ENCODE results near the gene ARL2BP.

ARL2BP gene

DNA sequence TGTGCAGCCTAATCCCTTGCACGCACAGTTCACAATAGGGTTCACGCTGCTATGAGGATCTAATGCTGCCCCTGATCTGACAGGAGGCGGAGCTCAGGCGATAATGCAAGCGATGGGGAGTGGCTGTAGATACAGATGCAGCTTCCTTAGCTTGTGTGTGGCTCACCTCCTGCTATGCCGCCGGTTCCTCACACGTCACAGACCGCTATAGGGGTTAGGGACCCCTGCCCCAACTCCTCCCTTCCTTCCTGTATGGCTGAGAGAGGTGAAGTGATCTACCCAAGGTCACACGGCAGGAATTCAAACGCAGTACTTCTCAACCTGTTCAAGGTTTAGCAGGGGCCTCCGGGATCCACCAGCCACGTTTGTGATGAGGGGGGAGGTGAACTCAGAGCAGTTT, 52.8 kb downstream of the ARL2BP start:
- no peak for TF ChIP-seq Cebpa-rat (IDR thresholded peaks at IDR 0.05)
- H3K27me3 ChIP-seq = no peaks in the 10 kb centered on the region
- H4K20me1 ChIP-seq = no peaks in the 10 kb centered on the region
- no peak overlapping the region for H3K9ac ChIP-seq
- peaks cover 0 to 3% (median 0%) of the 10 kb centered on the region in 11 experiments; a peak in 1 of 22 replicates for H3K9me3 ChIP-seq (replicated peaks in 1 of 11)
- peaks cover 9 to 18% (median 14%) of the 10 kb centered on the region in 10 experiments; a peak in 19 of 20 replicates for H3K4me1 ChIP-seq
- H3K4me3 ChIP-seq = no peak overlapping the region
- H3K4me2 ChIP-seq = no peak overlapping the region
- no peak overlapping the region for H3K27ac ChIP-seq
- no peaks in the 10 kb centered on the region for H3K36me3 ChIP-seq

DNA sequence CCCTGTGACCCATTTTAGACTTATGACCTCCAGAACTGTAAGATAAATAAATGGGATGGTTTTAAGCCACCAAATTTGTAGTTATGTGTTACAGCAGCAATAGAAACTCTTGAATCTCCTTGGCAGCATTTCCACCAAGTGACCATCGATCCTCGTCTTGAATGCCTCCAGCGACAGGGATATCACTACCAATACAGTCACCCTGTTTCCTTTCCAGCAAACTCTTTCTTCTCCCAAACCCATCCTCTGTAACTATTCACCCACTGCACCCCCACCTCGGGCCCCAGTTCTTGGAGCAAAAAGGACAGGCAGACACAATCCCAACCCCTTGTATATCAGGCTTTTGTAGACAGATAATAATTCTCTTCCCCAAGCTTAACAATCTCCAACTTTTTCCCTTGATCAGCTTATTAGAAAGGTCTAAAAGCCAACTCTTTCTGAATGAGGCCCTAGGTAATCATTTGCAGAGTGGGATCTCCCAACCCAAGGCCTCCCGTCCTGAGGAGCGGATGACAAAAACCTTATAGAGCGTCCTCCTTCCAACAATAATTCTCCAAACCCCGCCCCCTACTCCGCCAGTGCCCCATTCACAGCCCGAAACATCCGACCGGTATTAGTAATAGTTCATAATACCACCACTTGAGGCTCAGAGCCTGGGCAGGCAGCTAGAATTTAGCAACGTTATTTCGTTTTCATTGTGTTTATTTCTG, 54.1 kb downstream of the ARL2BP start:
- peak overlapping the region; percentile 66 to 91 (median 73) for H3K4me2 ChIP-seq
- peaks cover 0 to 3% (median 0%) of the 10 kb centered on the region in 11 experiments; a peak in 1 of 22 replicates for H3K9me3 ChIP-seq (replicated peaks in 1 of 11)
- H3K36me3 ChIP-seq = no peaks in the 10 kb centered on the region
- no peaks in the 10 kb centered on the region for H3K27me3 ChIP-seq
- peak overlapping the region; percentile 68 to 82 (median 79) for H3K9ac ChIP-seq
- peaks cover 13 to 24% (median 20%) of the 10 kb centered on the region in 10 experiments for H3K4me1 ChIP-seq
- no peak for TF ChIP-seq Cebpa-rat (IDR thresholded peaks at IDR 0.05)
- no peaks in the 10 kb centered on the region for H4K20me1 ChIP-seq
- H3K27ac ChIP-seq = peak overlapping the region; percentile 68 to 86 (median 78); a peak in 21 of 22 replicates
- peak overlapping the region; percentile 51 to 70 (median 62) for H3K4me3 ChIP-seq

DNA sequence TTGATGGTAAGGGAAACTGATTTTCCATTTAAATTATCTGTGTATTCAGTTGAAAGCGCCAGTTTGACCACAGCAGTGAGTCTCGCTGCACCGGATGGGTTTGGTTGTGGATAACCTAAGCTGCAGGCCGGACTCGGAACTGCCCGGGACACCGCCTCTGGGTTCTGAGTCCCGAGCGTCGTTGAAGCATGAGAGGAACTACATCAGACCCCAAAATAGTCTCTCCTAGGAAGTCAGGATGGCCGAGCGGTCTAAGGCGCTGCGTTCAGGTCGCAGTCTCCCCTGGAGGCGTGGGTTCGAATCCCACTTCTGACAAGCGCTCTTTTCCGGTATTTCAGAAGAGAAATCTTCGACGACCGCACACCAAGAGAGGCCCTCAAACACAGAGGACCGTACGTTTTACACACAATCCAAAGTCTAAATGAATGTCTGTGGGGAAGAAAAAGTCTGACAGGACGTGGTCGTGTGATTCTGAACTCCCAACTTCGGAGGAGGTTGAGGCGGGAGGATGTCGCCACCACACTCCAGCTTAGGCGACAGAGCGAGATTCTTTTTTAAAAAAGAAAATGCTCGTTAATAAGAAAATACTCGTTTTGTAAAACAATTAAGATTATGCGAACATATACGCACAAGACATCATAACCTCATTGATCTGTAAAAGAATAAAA, 54.8 kb downstream of the ARL2BP start:
- Histone ChIP-seq H3K27ac (peak overlapping the region; percentile 68 to 86 (median 78)), H4K20me1 (no peaks in the 10 kb centered on the region)
- TF ChIP-seq Cebpa-rat (IDR thresholded peaks at IDR 0.05) = no peak

DNA sequence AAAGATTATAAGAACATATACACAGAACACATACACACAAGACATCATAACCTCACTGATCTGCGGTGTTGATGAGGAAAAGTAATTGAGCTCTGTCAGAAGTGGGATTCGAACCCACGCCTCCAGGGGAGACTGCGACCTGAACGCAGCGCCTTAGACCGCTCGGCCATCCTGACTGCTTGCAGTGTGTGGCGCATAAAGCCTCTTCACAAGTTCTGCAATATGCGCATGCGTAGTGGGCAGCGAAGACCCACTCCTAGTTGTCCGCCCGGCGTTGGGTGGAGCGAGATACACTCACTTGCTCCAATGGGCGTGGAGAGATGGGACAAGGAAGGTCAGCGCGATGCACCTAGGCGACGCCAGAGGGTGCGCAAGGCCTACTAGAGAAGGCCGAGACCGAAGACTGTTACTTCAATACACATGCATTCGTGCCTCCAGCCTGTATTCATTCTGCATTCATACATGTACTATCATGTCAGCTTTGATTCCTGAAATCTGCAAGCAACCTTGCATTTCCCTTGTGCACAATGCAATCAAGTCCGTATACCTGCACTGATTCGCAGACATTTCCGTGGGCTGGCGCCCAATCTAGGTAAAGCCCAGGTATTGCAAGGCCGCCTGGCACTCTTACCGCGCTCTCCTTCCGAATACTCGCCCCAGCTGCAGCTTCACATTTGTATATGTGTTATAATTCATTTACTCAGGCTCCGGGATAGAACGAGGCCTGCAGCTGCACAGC, 55.5 kb downstream of the ARL2BP start:
- Histone ChIP-seq H3K9me3 (replicated peaks in 1 of 11) (peaks cover 0 to 3% (median 0%) of the 10 kb centered on the region in 11 experiments; a peak in 1 of 22 replicates), H3K27me3 (no peaks in the 10 kb centered on the region), H3K36me3 (no peaks in the 10 kb centered on the region), H3K27ac (peak overlapping the region; percentile 68 to 86 (median 78); a peak in 21 of 22 replicates), H3K9ac (peak overlapping the region; percentile 68 to 82 (median 79)), H3K4me1 (peaks cover 15 to 29% (median 24%) of the 10 kb centered on the region in 10 experiments), H3K4me2 (peak overlapping the region; percentile 66 to 91 (median 73)), H4K20me1 (no peaks in the 10 kb centered on the region; a peak in 1 of 22 replicates), H3K4me3 (peak overlapping the region; percentile 51 to 70 (median 62))
- TF ChIP-seq Cebpa-rat (IDR thresholded peaks at IDR 0.05) = no peak

More for the DNA sequence above, 54.8 kb downstream of the ARL2BP start:
- Histone ChIP-seq H3K4me3 (peak overlapping the region; percentile 51 to 70 (median 62)), H3K36me3 (no peaks in the 10 kb centered on the region), H3K4me1 (peaks cover 15 to 29% (median 24%) of the 10 kb centered on the region in 10 experiments), H3K27me3 (no peaks in the 10 kb centered on the region), H3K9me3 (replicated peaks in 1 of 11) (peaks cover 0 to 3% (median 0%) of the 10 kb centered on the region in 11 experiments; a peak in 1 of 22 replicates), H3K4me2 (peak overlapping the region; percentile 66 to 91 (median 73)), H3K9ac (peak overlapping the region; percentile 68 to 82 (median 79))

DNA sequence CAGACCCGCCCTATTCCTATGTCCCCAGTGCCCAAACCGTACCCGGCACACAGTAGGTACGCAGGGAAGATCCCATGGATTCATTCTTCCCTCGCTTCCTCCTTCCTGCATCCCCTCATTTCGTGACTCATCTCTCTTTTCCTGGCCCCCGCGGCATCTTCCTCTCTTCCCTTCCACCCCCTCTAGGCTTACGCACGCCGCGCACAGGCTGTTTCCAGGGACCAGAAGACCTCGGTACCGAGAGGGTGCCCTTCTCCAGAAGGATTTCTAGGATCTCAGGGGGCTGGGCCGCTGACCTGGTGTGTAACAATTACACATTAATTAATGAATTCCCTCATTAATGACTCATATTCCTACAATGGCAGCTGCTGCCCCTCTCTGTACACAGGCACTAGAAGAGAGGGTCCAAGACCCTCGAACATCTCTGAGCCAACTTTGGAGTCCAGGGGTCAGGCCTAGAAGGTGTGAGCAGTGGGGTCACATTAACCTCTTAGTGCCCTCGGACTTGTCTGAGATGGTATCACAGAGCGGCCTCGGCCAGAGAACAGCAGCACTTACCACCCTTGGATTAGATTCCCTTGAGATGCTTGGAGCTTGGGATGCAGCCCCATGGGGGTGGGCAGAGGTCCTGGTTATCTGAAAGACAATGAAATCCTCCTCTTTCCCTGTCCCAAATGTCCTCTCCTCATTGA, 56.2 kb downstream of the ARL2BP start:
- no peak overlapping the region for H3K9ac ChIP-seq
- peaks cover 0 to 3% (median 0%) of the 10 kb centered on the region in 11 experiments; a peak in 1 of 22 replicates for H3K9me3 ChIP-seq (replicated peaks in 1 of 11)
- H3K27me3 ChIP-seq = no peaks in the 10 kb centered on the region
- no peak for TF ChIP-seq Cebpa-rat (IDR thresholded peaks at IDR 0.05)
- H3K4me3 ChIP-seq = no peak overlapping the region
- H3K27ac ChIP-seq = no peak overlapping the region
- H3K36me3 ChIP-seq = no peaks in the 10 kb centered on the region
- H3K4me1 ChIP-seq = peaks cover 15 to 29% (median 24%) of the 10 kb centered on the region in 10 experiments
- no peaks in the 10 kb centered on the region; a peak in 1 of 22 replicates for H4K20me1 ChIP-seq
- peak overlapping the region in 8 of 11 experiments; percentile 4 to 54 (median 41); a peak in 10 of 22 replicates for H3K4me2 ChIP-seq

All from BLaER1 treated with 17β-estradiol and CSF1 and Interleukin-3, amounts not matched to agents 10 nM and 100 nM (cell line).